BLaER1 treated with 17β-estradiol and CSF1 and Interleukin-3, amounts not matched to agents 10 nM and 100 nM (cell line): ENCODE measurements around the gene IGHMBP2.
"Not testable (repeated sequence)": the region's sequence is repeated elsewhere in the genome, so short reads cannot be mapped to it uniquely, and the experiment has no call there.

ENCODE experiments used
- H3K27ac ChIP-seq, 11 experiments: shearing (Covaris generic); formaldehyde crosslinking; 2 replicates each; pipeline ENCODE4 v1.8.1; 2022
- H3K27me3 ChIP-seq, 11 experiments: shearing (Covaris generic); formaldehyde crosslinking; 2 replicates each; pipeline ENCODE4 v1.8.1; 2022
- H3K36me3 ChIP-seq, 11 experiments: shearing (Covaris generic); formaldehyde crosslinking; 2 replicates each; pipeline ENCODE4 v1.8.1; 2022
- H3K4me1 ChIP-seq, 10 experiments: shearing (Covaris generic); formaldehyde crosslinking; 2 replicates each; pipeline ENCODE4 v1.8.1; 2022
- H3K4me2 ChIP-seq, 11 experiments: shearing (Covaris generic); formaldehyde crosslinking; 2 replicates each; pipeline ENCODE4 v1.8.1; 2022
- H3K4me3 ChIP-seq, 10 experiments: shearing (Covaris generic); formaldehyde crosslinking; 2 replicates each; pipeline ENCODE4 v1.8.1; 2022
- H3K9ac ChIP-seq, 11 experiments: shearing (Covaris generic); formaldehyde crosslinking; 2 replicates each; pipeline ENCODE4 v1.8.1; 2022
- H3K9me3 ChIP-seq, 11 experiments: shearing (Covaris generic); formaldehyde crosslinking; replicated peaks in 1 of 11; 2 replicates each; pipeline ENCODE4 v1.8.1; 2022
- H4K20me1 ChIP-seq, 11 experiments: shearing (Covaris generic); formaldehyde crosslinking; 2 replicates each; pipeline ENCODE4 v1.8.1; 2022
- Cebpa-rat ChIP-seq, 11 experiments: shearing (Covaris generic); IDR thresholded peaks; 2 replicates each; pipeline ENCODE4 v1.8.1; 2022

IGHMBP2 gene

DNA sequence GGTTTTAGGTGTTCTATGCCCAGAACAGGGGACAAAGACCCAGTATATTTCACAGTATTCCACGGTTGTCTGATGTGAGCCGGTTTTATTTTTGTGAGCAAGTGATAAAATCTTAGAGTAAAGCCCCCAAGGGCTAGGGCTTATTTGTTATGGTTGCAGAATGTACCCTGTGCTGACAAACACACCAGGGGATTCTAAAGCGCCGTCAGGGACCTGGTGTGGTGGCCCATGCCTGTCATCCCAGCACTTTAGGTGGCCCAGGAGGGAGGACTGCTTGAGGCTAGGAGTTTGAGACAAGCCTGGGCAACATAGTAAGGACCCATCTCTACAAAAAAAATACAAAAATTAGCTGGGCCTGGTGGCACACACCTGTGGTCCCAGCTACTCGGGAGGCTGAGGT, 22.8 kb upstream of the IGHMBP2 start:
- Histone ChIP-seq H3K27ac (no peak overlapping the region), H3K9me3 (peaks cover 4 to 22% (median 13%) of the 10 kb centered on the region in 11 experiments; a peak in 18 of 22 replicates), H3K27me3 (no peaks in the 10 kb centered on the region), H3K36me3 (peaks cover 0 to 29% (median 4%) of the 10 kb centered on the region in 11 experiments; a peak in 7 of 22 replicates), H4K20me1 (peaks cover 0 to 17% (median 0%) of the 10 kb centered on the region in 11 experiments; a peak in 1 of 22 replicates), H3K9ac (no peak overlapping the region), H3K4me1 (peaks cover 0 to 22% (median 7%) of the 10 kb centered on the region in 10 experiments; a peak in 18 of 20 replicates), H3K4me2 (no peak overlapping the region), H3K4me3 (no peak overlapping the region)
- no peak for TF ChIP-seq Cebpa-rat (IDR thresholded peaks at IDR 0.05)

GRCh38 chr11:68881320-68881719, 22.4 kb upstream of the IGHMBP2 start:
- Histone ChIP-seq H3K4me1 (peaks cover 0 to 17% (median 2%) of the 10 kb centered on the region in 10 experiments; a peak in 12 of 20 replicates), H3K9ac (no peak overlapping the region), H3K9me3 (peaks cover 4 to 18% (median 11%) of the 10 kb centered on the region in 11 experiments; a peak in 18 of 22 replicates), H3K27me3 (no peaks in the 10 kb centered on the region), H4K20me1 (peaks cover 0 to 17% (median 0%) of the 10 kb centered on the region in 11 experiments; a peak in 1 of 22 replicates), H3K36me3 (peaks cover 0 to 29% (median 4%) of the 10 kb centered on the region in 11 experiments; a peak in 7 of 22 replicates), H3K4me2 (no peak overlapping the region), H3K4me3 (no peak overlapping the region), H3K27ac (no peak overlapping the region)
- TF ChIP-seq Cebpa-rat (IDR thresholded peaks at IDR 0.05) = no peak

GRCh38 chr11:68882391-68882790, 21.3 kb upstream of the IGHMBP2 start:
- Histone ChIP-seq H3K9ac (no peak overlapping the region), H3K4me2 (no peak overlapping the region), H3K36me3 (peaks cover 0 to 27% (median 0%) of the 10 kb centered on the region in 11 experiments; a peak in 7 of 22 replicates), H4K20me1 (peaks cover 0 to 17% (median 0%) of the 10 kb centered on the region in 11 experiments; a peak in 1 of 22 replicates), H3K27me3 (no peaks in the 10 kb centered on the region), H3K27ac (no peak overlapping the region), H3K4me3 (no peak overlapping the region), H3K9me3 (peaks cover 0 to 7% (median 3%) of the 10 kb centered on the region in 11 experiments; a peak in 4 of 22 replicates), H3K4me1 (peaks cover 0 to 10% (median 0%) of the 10 kb centered on the region in 10 experiments; a peak in 8 of 20 replicates)
- no peak for TF ChIP-seq Cebpa-rat (IDR thresholded peaks at IDR 0.05)

GRCh38 chr11:68884827-68885226, 18.9 kb upstream of the IGHMBP2 start:
- not testable (repeated sequence) for H3K27me3 ChIP-seq, H3K4me2 ChIP-seq, H3K9ac ChIP-seq, H3K27ac ChIP-seq, H3K4me3 ChIP-seq, H3K9me3 ChIP-seq
- H4K20me1 ChIP-seq = peaks cover 0 to 24% (median 0%) of the 10 kb centered on the region in 11 experiments; a peak in 7 of 22 replicates
- peaks cover 7 to 29% (median 11%) of the 10 kb centered on the region in 11 experiments; a peak in 20 of 22 replicates for H3K36me3 ChIP-seq
- peaks cover 0 to 15% (median 1%) of the 10 kb centered on the region in 10 experiments; a peak in 11 of 20 replicates for H3K4me1 ChIP-seq

- peaks cover 0 to 49% (median 20%) of the 10 kb centered on the region in 11 experiments; a peak in 17 of 22 replicates for H4K20me1 ChIP-seq
- H3K27ac ChIP-seq = peak overlapping the region in 2 of 11 experiments; percentile 65 to 66; a peak in 4 of 22 replicates
- H3K36me3 ChIP-seq = peaks cover 47 to 57% (median 51%) of the 10 kb centered on the region in 11 experiments
Observed at GRCh38 chr11:68889948-68890446, 13.7 kb upstream of the IGHMBP2 start.

DNA sequence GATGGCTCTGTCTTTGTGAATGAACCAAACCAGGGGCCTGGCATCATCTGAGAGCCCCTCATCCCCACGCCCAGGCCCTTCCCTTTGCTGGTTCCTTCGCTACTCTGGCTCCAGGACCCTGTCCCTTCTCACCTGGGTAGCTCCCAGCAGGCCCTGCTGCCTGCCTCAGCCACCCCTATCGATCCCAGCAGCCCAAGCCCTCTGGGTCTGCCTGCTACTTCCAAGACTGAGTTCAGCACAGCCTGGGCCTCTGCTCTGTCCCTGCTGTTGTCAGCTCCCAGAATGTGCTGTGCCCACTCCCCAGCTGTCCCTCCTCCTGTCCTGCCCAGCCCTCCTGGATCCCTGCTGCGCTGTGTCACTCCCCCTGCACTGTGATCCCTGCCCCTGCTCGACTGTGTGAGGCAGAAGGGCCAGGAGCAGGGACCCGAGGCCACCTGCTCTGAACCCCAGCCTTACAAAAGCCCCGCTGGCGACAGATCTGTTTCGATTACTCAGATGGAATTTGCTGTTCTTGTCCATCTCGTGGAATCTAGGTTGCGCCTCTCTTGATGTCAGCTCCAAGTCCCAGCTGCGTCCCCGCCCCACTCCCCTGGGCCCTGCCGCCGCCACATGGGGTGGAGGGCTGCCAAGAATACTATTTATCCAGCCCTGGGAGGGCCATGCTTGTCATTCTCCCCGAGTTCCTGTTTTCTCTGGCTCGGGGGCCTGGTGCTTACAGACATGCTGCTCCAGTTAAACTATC, 13.0 kb upstream of the IGHMBP2 start:
- H4K20me1 ChIP-seq = peaks cover 0 to 55% (median 20%) of the 10 kb centered on the region in 11 experiments; a peak in 17 of 22 replicates
- peak overlapping the region in 10 of 11 experiments; percentile 6 to 68 (median 51); a peak in 16 of 22 replicates for H3K9ac ChIP-seq
- no peaks in the 10 kb centered on the region for H3K9me3 ChIP-seq
- peaks cover 15 to 26% (median 22%) of the 10 kb centered on the region in 10 experiments for H3K4me1 ChIP-seq
- H3K36me3 ChIP-seq = peaks cover 53 to 64% (median 58%) of the 10 kb centered on the region in 11 experiments
- H3K4me2 ChIP-seq = peak overlapping the region; percentile 56 to 96 (median 86)
- peak overlapping the region in 2 of 10 experiments; percentile 17 to 26; a peak in 1 of 20 replicates for H3K4me3 ChIP-seq
- no peak for TF ChIP-seq Cebpa-rat (IDR thresholded peaks at IDR 0.05)
- H3K27ac ChIP-seq = peak overlapping the region in 8 of 11 experiments; percentile 31 to 66 (median 58); a peak in 16 of 22 replicates
- H3K27me3 ChIP-seq = no peaks in the 10 kb centered on the region

More at GRCh38 chr11:68889948-68890446, 13.7 kb upstream of the IGHMBP2 start:
- Histone ChIP-seq H3K27me3 (no peaks in the 10 kb centered on the region), H3K4me1 (peaks cover 15 to 26% (median 22%) of the 10 kb centered on the region in 10 experiments), H3K4me3 (no peak overlapping the region), H3K9ac (peak overlapping the region in 6 of 11 experiments; percentile 43 to 68 (median 60); a peak in 6 of 22 replicates), H3K9me3 (no peaks in the 10 kb centered on the region), H3K4me2 (peak overlapping the region in 9 of 11 experiments; percentile 75 to 96 (median 91); a peak in 18 of 22 replicates)
- TF ChIP-seq Cebpa-rat (IDR thresholded peaks at IDR 0.05) = no peak

- Histone ChIP-seq H4K20me1 (peaks cover 0 to 62% (median 22%) of the 10 kb centered on the region in 11 experiments; a peak in 17 of 22 replicates), H3K4me3 (peak overlapping the region in 2 of 10 experiments; percentile 25 to 40; a peak in 1 of 20 replicates), H3K27me3 (no peaks in the 10 kb centered on the region), H3K9me3 (no peaks in the 10 kb centered on the region), H3K4me1 (peaks cover 15 to 26% (median 22%) of the 10 kb centered on the region in 10 experiments), H3K36me3 (peaks cover 61 to 72% (median 65%) of the 10 kb centered on the region in 11 experiments), H3K9ac (peak overlapping the region in 10 of 11 experiments; percentile 6 to 68 (median 36); a peak in 15 of 22 replicates), H3K4me2 (peak overlapping the region; percentile 56 to 96 (median 86)), H3K27ac (peak overlapping the region in 8 of 11 experiments; percentile 5 to 66 (median 48); a peak in 9 of 22 replicates)
- TF ChIP-seq Cebpa-rat (IDR thresholded peaks at IDR 0.05) = no peak
Observed at GRCh38 chr11:68891351-68891948, 12.2 kb upstream of the IGHMBP2 start.

DNA sequence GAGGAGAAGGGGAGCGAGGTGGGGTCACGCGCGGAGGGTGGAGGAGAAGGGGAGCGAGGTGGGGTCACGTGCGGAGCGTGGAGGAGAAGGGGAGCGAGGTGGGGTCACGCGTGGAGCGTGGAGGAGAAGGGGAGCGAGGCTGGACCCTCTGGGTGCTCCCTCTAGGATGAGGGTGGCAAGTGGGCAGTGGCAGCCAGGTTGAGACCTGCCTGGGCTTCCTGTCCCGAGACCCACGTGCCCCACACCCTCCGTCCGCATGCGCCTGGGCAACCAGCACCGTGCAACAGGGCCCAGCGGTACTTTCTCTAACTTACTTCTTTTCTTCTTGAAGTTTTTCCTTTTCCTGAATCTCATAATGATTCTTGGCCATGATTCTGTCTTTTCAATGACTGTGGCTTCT, 11.1 kb upstream of the IGHMBP2 start:
- H3K4me1 ChIP-seq = peaks cover 15 to 26% (median 22%) of the 10 kb centered on the region in 10 experiments
- no peaks in the 10 kb centered on the region for H3K9me3 ChIP-seq
- no peaks in the 10 kb centered on the region for H3K27me3 ChIP-seq
- no peak overlapping the region for H3K4me3 ChIP-seq
- peaks cover 0 to 74% (median 27%) of the 10 kb centered on the region in 11 experiments; a peak in 17 of 22 replicates for H4K20me1 ChIP-seq
- H3K4me2 ChIP-seq = no peak overlapping the region
- TF ChIP-seq Cebpa-rat (IDR thresholded peaks at IDR 0.05) = no peak
- no peak overlapping the region for H3K27ac ChIP-seq
- H3K9ac ChIP-seq = no peak overlapping the region
- peaks cover 72 to 83% (median 77%) of the 10 kb centered on the region in 11 experiments for H3K36me3 ChIP-seq
